Measurements from ENCODE around the gene KRT38.
A peak's percentile ranks its signal among the peaks of the same experiment; 100 is the strongest.

Gene KRT38

GRCh38 chr17:41475421-41475820 is 34.6 kb upstream of the KRT38 start:
- no peak overlapping the region for H2BK12ac ChIP-seq (ENCODE audit: low read length)

GRCh38 chr17:41474863-41475262 is 34.1 kb upstream of the KRT38 start:
- Histone ChIP-seq H4K8ac (ENCODE audit: low read depth, low read length) (no peak overlapping the region), H3K4me1 (ENCODE audit: control insufficient read depth in 1 of 2, insufficient read depth in 2 of 2, low read length in 2 of 2) (no peaks in the 10 kb centered on the region), H3K27me3 (ENCODE audit: insufficient read depth, low read length) (no peaks in the 10 kb centered on the region), H2BK12ac (ENCODE audit: low read length) (no peak overlapping the region), H2BK5ac (ENCODE audit: low read depth, low read length, poor library complexity) (no peak overlapping the region), H2BK120ac (ENCODE audit: insufficient read depth, low read length, poor library complexity) (no peak overlapping the region), H3K4me2 (ENCODE audit: low read length) (no peak overlapping the region), H3K4me3 (ENCODE audit: low read depth, low read length) (peak overlapping the region; percentile 15), H3K27ac (ENCODE audit: low read depth, low read length) (no peak overlapping the region), H3K14ac (ENCODE audit: low read length) (no peak overlapping the region), H3K79me2 (ENCODE audit: control insufficient read depth, insufficient read depth, low read length, poor library complexity) (no peaks in the 10 kb centered on the region), H3K9ac (ENCODE audit: low read length) (peak overlapping the region; percentile 42), H3K36me3 (ENCODE audit: control insufficient read depth in 1 of 2, insufficient read depth in 2 of 2, low read length in 2 of 2) (no peaks in the 10 kb centered on the region), H3K18ac (ENCODE audit: low read length) (no peak overlapping the region), H4K12ac (ENCODE audit: low read depth, low read length) (no peak overlapping the region), H3K9me3 (ENCODE audit: insufficient read depth, low read depth, low read length) (no peaks in the 10 kb centered on the region), H4K91ac (ENCODE audit: low read depth, low read length) (no peak overlapping the region), H3K4ac (ENCODE audit: low read depth, low read length) (no peak overlapping the region), H3K23ac (ENCODE audit: low read length) (no peak overlapping the region), H2AFZ (ENCODE audit: insufficient read depth, low read length, poor library complexity) (no peak overlapping the region), H3K79me1 (ENCODE audit: low read length) (no peaks in the 10 kb centered on the region), H2AK5ac (ENCODE audit: low read length) (no peak overlapping the region)
- DNase-seq, result no peak
- no CpG with 5 or more reads among the region's 8 CpGs for WGBS (ENCODE audit: extremely low coverage, insufficient coverage, insufficient read length)

More at GRCh38 chr17:41475421-41475820, 34.6 kb upstream of the KRT38 start:
- Histone ChIP-seq H3K9me3 (ENCODE audit: insufficient read depth, low read depth, low read length) (no peaks in the 10 kb centered on the region), H2BK120ac (ENCODE audit: insufficient read depth, low read length, poor library complexity) (no peak overlapping the region), H2AFZ (ENCODE audit: insufficient read depth, low read length, poor library complexity) (no peak overlapping the region), H3K23ac (ENCODE audit: low read length) (no peak overlapping the region), H3K79me2 (ENCODE audit: control insufficient read depth, insufficient read depth, low read length, poor library complexity) (no peaks in the 10 kb centered on the region), H3K36me3 (ENCODE audit: control insufficient read depth in 1 of 2, insufficient read depth in 2 of 2, low read length in 2 of 2) (no peaks in the 10 kb centered on the region), H2AK5ac (ENCODE audit: low read length) (no peak overlapping the region), H3K14ac (ENCODE audit: low read length) (no peak overlapping the region), H3K4me3 (ENCODE audit: low read depth, low read length) (no peak overlapping the region), H2BK5ac (ENCODE audit: low read depth, low read length, poor library complexity) (no peak overlapping the region), H4K91ac (ENCODE audit: low read depth, low read length) (no peak overlapping the region), H3K27me3 (ENCODE audit: insufficient read depth, low read length) (no peaks in the 10 kb centered on the region), H3K18ac (ENCODE audit: low read length) (no peak overlapping the region), H3K4ac (ENCODE audit: low read depth, low read length) (no peak overlapping the region), H3K4me1 (ENCODE audit: control insufficient read depth in 1 of 2, insufficient read depth in 2 of 2, low read length in 2 of 2) (no peaks in the 10 kb centered on the region), H3K27ac (ENCODE audit: low read depth, low read length) (no peak overlapping the region), H4K12ac (ENCODE audit: low read depth, low read length) (no peak overlapping the region), H3K79me1 (ENCODE audit: low read length) (no peaks in the 10 kb centered on the region), H3K4me2 (ENCODE audit: low read length) (no peak overlapping the region), H4K8ac (ENCODE audit: low read depth, low read length) (no peak overlapping the region), H3K9ac (ENCODE audit: low read length) (no peak overlapping the region)
- DNase-seq, result no peak
- WGBS (ENCODE audit: extremely low coverage, insufficient coverage, insufficient read length), result no CpG with 5 or more reads among the region's 4 CpGs

GRCh38 chr17:41468346-41468745 is 27.6 kb upstream of the KRT38 start:
- Histone ChIP-seq H3K9ac (ENCODE audit: low read length) (no peak overlapping the region), H4K12ac (ENCODE audit: low read depth, low read length) (no peak overlapping the region), H2BK12ac (ENCODE audit: low read length) (no peak overlapping the region), H2AK5ac (ENCODE audit: low read length) (no peak overlapping the region), H2BK5ac (ENCODE audit: low read depth, low read length, poor library complexity) (no peak overlapping the region), H3K27ac (ENCODE audit: low read depth, low read length) (no peak overlapping the region), H3K79me2 (ENCODE audit: control insufficient read depth, insufficient read depth, low read length, poor library complexity) (no peaks in the 10 kb centered on the region), H3K27me3 (ENCODE audit: insufficient read depth, low read length) (no peaks in the 10 kb centered on the region), H2AFZ (ENCODE audit: insufficient read depth, low read length, poor library complexity) (no peak overlapping the region), H4K91ac (ENCODE audit: low read depth, low read length) (no peak overlapping the region), H3K4me1 (ENCODE audit: control insufficient read depth in 1 of 2, insufficient read depth in 2 of 2, low read length in 2 of 2) (no peaks in the 10 kb centered on the region), H3K14ac (ENCODE audit: low read length) (no peak overlapping the region), H3K23ac (ENCODE audit: low read length) (no peak overlapping the region), H3K4me2 (ENCODE audit: low read length) (no peak overlapping the region), H3K36me3 (ENCODE audit: control insufficient read depth in 1 of 2, insufficient read depth in 2 of 2, low read length in 2 of 2) (no peaks in the 10 kb centered on the region), H3K9me3 (ENCODE audit: insufficient read depth, low read depth, low read length) (peaks cover 5% of the 10 kb centered on the region), H3K4me3 (ENCODE audit: low read depth, low read length) (no peak overlapping the region), H3K79me1 (ENCODE audit: low read length) (no peaks in the 10 kb centered on the region), H4K8ac (ENCODE audit: low read depth, low read length) (no peak overlapping the region), H2BK120ac (ENCODE audit: insufficient read depth, low read length, poor library complexity) (no peak overlapping the region), H3K4ac (ENCODE audit: low read depth, low read length) (no peak overlapping the region), H3K18ac (ENCODE audit: low read length) (no peak overlapping the region)
- DNase-seq, result no peak

GRCh38 chr17:41467561-41467960 is 26.8 kb upstream of the KRT38 start:
- Histone ChIP-seq H4K91ac (ENCODE audit: low read depth, low read length) (no peak overlapping the region), H3K18ac (ENCODE audit: low read length) (no peak overlapping the region), H3K27me3 (ENCODE audit: insufficient read depth, low read length) (no peaks in the 10 kb centered on the region), H3K36me3 (ENCODE audit: control insufficient read depth in 1 of 2, insufficient read depth in 2 of 2, low read length in 2 of 2) (no peaks in the 10 kb centered on the region), H4K8ac (ENCODE audit: low read depth, low read length) (no peak overlapping the region), H3K79me1 (ENCODE audit: low read length) (no peaks in the 10 kb centered on the region), H2AFZ (ENCODE audit: insufficient read depth, low read length, poor library complexity) (no peak overlapping the region), H2BK120ac (ENCODE audit: insufficient read depth, low read length, poor library complexity) (no peak overlapping the region), H3K4ac (ENCODE audit: low read depth, low read length) (no peak overlapping the region), H3K27ac (ENCODE audit: low read depth, low read length) (no peak overlapping the region), H3K14ac (ENCODE audit: low read length) (no peak overlapping the region), H3K4me1 (ENCODE audit: control insufficient read depth in 1 of 2, insufficient read depth in 2 of 2, low read length in 2 of 2) (no peaks in the 10 kb centered on the region), H4K12ac (ENCODE audit: low read depth, low read length) (no peak overlapping the region), H3K9ac (ENCODE audit: low read length) (no peak overlapping the region), H2BK12ac (ENCODE audit: low read length) (no peak overlapping the region), H3K4me3 (ENCODE audit: low read depth, low read length) (no peak overlapping the region), H3K9me3 (ENCODE audit: insufficient read depth, low read depth, low read length) (peaks cover 5% of the 10 kb centered on the region), H3K23ac (ENCODE audit: low read length) (no peak overlapping the region), H3K79me2 (ENCODE audit: control insufficient read depth, insufficient read depth, low read length, poor library complexity) (no peaks in the 10 kb centered on the region), H3K4me2 (ENCODE audit: low read length) (no peak overlapping the region), H2AK5ac (ENCODE audit: low read length) (no peak overlapping the region), H2BK5ac (ENCODE audit: low read depth, low read length, poor library complexity) (no peak overlapping the region)
- no CpG with 5 or more reads among the region's 4 CpGs for whole genome bisulfite sequencing (ENCODE audit: extremely low coverage, insufficient coverage, insufficient read length)
- DNase-seq, result no peak

Measured in trophoblast cell (in vitro differentiated cells and primary cell).